ENCODE data around the gene TEPSIN.

Gene TEPSIN

DNA sequence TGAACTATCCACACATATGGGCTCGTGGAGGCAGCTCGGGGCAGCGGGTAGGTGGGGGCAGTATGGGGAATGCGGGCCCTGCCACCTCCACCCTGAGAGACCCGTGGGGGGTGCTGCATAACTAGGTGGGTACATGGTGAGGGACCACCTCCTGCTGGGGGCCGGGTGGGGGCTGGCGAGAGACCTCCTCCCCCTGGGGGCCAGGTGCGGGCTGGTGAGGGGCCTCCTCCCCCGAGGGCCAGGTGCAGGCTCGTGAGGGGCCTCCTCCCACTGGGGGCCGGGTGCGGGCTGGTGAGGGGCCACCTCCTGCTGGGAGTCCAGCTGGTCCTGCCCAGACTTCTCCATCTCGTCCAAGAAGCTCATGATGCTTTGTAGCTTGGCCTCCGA is 41.5 kb downstream of the TEPSIN start:
- DNase-seq (ENCODE audit: low spot score): no peak

- no peak for DNase-seq (ENCODE audit: low spot score)
Observed at GRCh38 chr17:81196505-81197408, 42.1 kb downstream of the TEPSIN start.

DNA sequence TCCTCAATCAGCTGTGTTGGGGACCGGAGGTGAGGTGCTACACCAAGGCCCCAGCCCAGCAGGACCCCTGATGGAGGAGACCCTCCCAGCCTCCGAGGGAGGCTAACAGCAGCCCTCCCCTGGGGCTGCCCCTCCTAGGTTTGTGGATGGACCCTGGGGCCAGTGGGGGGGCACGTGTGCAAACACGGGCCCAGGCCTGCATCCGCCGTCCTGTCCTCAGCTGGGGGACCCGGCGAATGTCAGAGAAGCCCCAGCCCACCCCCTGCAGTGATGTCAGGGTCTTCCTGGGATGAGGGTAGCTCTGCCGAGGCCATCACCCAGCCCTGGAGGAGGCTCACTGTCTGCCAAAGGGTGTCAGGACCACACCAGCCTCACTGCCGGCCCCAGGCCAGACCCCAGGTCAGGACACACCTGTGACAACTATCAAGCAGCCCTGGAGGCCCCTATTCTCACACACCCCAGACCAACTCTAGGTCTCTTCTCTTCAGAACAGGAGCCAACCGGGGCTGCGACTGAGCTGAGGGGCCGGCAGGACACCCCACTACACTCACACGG is 42.8 kb downstream of the TEPSIN start:
- no peak for DNase-seq (ENCODE audit: low spot score)

GRCh38 chr17:81194941-81195901 is 43.6 kb downstream of the TEPSIN start:
- no peak for DNase-seq (ENCODE audit: low spot score)

DNA sequence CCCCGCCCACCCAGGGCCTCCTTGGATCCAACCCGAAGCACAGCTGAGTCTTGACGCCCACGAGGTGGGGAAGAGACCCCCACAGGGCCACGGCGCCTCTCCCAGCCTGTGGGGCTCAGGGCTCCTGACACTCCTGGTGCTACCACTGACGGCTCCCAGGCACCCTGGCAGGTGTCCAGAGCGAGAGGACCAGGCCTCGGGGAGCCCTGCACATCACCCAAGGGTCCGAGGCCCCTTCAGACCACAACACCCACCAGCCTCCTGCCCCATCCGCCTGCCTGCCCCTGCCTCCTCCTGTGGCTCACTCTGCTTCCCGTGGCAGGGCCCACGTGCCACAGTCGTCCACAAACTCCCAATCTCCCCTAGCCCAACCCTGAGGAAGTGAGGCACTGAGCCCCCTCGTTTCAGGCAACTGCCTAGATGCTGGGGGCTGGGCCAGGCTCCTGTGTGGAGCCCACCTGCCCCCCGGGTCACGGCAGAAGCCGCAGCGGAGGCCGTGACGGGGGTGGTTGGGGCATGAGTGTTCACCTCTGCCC is 44.6 kb downstream of the TEPSIN start:
- no peak for DNase-seq (ENCODE audit: low spot score)

DNA sequence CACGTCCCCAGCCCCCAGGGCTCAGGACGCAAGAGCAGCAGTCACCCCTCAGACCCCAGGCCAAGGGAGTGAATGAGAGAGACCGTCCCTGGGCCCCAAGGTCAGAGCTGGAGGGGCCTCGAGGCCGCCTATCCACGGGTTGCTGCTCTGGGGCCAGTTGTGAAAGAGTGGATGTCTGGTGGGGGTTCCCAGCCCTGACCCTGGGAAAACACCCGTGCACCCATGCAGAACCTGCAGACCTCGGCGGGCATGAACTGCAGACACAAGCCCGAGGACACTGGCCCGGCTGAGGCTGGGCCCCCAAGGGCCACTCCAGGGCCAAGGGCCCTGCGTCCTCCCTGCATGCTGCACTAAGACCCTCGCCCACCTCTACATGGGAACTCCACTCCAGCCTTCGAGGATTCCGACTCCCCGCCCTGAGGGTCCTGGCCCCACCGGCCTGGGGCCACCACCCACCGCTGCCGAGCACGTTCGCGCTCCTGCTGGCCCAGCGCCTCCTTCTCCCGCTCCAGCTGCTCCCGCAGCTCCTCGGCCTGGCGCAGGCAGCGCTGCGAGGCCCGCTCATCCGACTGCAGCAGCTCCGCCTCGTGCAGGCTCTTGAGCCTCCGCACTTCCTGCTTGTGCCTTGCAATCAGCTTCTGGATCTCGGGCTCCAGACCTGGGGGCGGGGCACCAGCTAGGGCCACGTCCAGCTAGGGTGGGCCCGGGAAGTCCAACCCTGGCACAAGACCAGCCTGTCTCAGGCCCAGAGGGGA is 45.2 kb downstream of the TEPSIN start:
- no peak for DNase-seq (ENCODE audit: low spot score)

DNA sequence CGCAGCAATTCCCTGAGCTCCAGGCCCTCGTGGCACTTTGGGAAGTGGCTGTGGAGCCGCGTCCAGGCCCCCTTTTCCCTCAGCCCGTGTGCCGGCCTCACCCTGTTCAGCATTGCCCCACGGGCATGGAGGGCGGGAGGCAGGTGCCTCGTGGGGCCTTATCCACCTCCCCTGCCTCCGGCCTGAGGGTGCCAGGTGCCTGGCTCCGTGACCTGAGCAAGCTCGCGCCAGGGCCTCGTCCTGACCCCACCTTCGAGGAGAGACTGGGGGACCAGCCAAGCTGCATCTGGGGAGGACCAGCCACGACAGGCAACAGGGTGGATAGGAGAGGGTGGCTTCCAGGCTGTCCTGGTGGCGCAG is 45.8 kb downstream of the TEPSIN start:
- DNase-seq (ENCODE audit: low spot score): no peak

GRCh38 chr17:81192386-81193050 is 46.3 kb downstream of the TEPSIN start:
- DNase-seq (ENCODE audit: low spot score): no peak

- no peak for DNase-seq (ENCODE audit: low spot score)
Observed at GRCh38 chr17:81191646-81192045, 47.2 kb downstream of the TEPSIN start.

- no peak for DNase-seq (ENCODE audit: low spot score)
Observed at GRCh38 chr17:81191116-81191515, 47.7 kb downstream of the TEPSIN start.

GRCh38 chr17:81190591-81190990 is 48.3 kb downstream of the TEPSIN start:
- no peak for DNase-seq (ENCODE audit: low spot score)

DNA sequence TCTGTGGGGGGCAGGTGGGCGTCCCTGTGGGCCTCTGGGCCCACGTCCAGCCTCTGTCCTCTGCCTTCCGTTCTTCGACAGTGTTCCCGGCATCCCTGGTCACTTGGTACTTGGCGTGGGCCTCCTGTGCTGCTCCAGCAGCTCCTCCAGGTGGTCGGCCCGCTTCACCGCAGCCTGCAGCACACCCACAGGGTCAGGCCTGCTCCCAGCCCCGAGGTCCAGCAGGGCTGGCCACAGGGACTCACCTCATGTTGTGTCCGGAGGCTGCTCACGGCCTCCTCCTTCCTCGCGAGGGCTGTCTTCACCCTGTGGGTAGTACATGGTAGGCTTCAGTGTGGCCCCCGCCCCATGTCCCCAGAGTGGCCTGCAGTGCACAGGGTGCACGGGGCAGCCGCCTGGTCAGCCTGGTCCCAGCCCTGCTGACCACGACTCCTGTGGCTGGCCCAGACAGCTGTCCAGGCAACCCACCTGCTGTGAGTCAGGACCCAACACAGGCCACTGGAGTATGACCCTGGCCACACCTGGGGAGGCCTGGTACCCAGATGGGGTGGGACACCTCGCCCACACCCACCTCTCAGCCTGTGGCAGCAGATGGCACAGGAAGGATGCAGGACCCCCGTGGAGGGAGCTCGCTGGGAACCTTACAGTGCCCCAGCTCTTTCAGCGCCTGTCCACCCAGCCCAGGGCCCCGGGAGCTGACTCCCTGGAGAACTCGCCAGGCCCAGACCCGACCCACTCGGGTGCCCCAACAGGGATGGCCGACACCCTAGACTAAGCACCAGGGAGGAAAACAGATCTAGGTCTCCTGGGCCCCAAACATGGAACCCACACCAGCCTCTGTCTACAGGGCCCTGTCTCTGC is 49.0 kb downstream of the TEPSIN start:
- DNase-seq (ENCODE audit: low spot score): no peak

DNA sequence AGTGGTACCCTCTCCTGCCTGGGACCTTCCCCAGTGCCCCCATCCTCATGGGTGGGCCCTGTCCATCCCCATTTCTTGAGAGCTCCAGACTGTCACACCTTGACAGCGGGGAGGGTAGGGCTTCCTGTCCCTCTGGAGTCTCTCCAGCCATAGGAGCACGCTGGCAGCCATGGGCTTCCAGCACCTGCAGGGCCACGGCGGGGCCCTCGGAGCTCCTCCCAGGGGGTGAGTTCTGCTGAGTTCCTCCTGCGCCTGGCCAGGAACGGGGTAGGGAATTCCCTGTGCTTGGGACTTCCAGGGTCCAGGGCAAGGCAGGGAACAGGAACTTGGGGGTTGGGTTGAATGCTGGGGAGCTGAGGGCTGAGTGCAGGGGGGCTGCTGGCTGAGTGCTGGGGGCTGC is 49.8 kb downstream of the TEPSIN start:
- no peak for DNase-seq (ENCODE audit: low spot score)

DNA sequence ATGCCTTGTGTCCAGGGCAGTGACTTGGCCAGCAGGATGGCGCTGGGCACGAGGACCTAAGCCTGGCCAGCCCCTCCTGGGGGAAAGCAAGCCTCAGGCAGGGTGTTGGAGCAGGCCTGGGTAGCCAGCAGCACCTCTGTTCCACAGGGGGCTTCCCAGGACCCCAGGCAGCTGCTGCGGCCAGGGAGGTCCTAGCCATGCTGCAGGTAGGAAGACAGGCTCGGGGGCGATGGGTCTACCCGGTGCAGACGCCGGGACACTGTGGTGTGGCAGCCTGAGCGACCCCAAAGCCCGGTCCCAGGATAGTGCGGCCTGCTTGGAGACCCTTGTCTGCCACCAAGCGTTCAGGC is 50.4 kb downstream of the TEPSIN start:
- DNase-seq (ENCODE audit: low spot score): no peak

- DNase-seq (ENCODE audit: low spot score): no peak
Observed at GRCh38 chr17:81187586-81188490, 51.0 kb downstream of the TEPSIN start.

- no peak for DNase-seq (ENCODE audit: low spot score)
Observed at GRCh38 chr17:81187120-81187519, 51.7 kb downstream of the TEPSIN start.

DNA sequence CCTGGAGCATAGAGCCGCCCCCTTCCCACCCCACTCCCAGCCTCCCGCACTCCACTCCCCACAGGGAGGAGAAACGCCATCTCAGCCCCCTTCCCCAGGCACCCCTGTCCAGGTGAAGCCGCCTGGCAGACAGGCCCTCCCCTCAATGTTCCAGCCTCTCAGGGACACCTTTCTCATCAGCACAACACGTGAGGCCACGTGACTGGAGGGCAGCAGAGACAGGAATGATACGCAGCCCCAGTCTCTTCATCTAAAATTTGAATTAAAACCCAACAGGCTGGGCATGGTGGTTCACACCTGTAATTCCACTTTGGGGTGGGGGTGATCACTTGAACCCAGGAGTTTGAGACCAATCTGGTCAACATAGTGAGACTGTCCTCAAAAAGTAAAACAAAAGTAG is 52.7 kb downstream of the TEPSIN start:
- no peak for DNase-seq (ENCODE audit: low spot score)

GRCh38 chr17:81184555-81184954 is 54.3 kb downstream of the TEPSIN start:
- no peak for DNase-seq (ENCODE audit: low spot score)

- DNase-seq (ENCODE audit: low spot score): no peak
Observed at GRCh38 chr17:81183807-81184206, 55.0 kb downstream of the TEPSIN start.
